Calu3 (cell line): ENCODE results near the gene SELPLG. TPM values are rescaled to one million over a fixed set of nuclear protein-coding genes. Genes with fewer than 3 reads are reported as not detected.
A peak's percentile ranks its signal among the peaks of the same experiment; 100 is the strongest.
"Not testable (repeated sequence)": the region's sequence is repeated elsewhere in the genome, so short reads cannot be mapped to it uniquely, and the experiment has no call there.

ENCODE experiments used
- BruUV-seq: library from RNA; stranded (reverse); fragments of 400-500 nt; replicated peaks from 2 replicates; lab custom pipeline; 2021; lab: Mats Ljungman, UMichigan
- CTCF ChIA-PET: fragments of 300-600 bp; sonication (Branson Sonifier 250); formaldehyde crosslinking; loops from one replicate; lab custom pipeline; 2022; ENCODE audit warnings: antibody characterized with exemption; lab: Charles Lee
- DNase-seq: peaks from one replicate; pipeline ENCODE4 v3.0.0; 2022
- H3K27ac Mint-ChIP-seq: one replicate; pipeline ENCODE4 v1.8.0; 2022; ENCODE audit warnings: mixed read lengths; ENCODE audit not compliant: unreplicated experiment
- H3K27me3 Mint-ChIP-seq: one replicate; pipeline ENCODE4 v1.8.0; 2022; ENCODE audit warnings: mixed read lengths; ENCODE audit not compliant: unreplicated experiment
- H3K36me3 Mint-ChIP-seq: one replicate; pipeline ENCODE4 v1.8.0; 2022; ENCODE audit warnings: mild to moderate bottlenecking, moderate library complexity, mixed read lengths; ENCODE audit not compliant: insufficient read depth, unreplicated experiment
- H3K4me1 Mint-ChIP-seq: one replicate; pipeline ENCODE4 v1.8.0; 2022; ENCODE audit warnings: mild to moderate bottlenecking, low read depth, mixed read lengths; ENCODE audit not compliant: unreplicated experiment
- H3K4me3 Mint-ChIP-seq: one replicate; pipeline ENCODE4 v1.8.0; 2022; ENCODE audit warnings: mild to moderate bottlenecking, low read depth, moderate library complexity, mixed read lengths; ENCODE audit not compliant: unreplicated experiment
- H3K9me3 Mint-ChIP-seq: one replicate; pipeline ENCODE4 v1.8.0; 2022; ENCODE audit warnings: low read depth, mixed read lengths; ENCODE audit not compliant: unreplicated experiment
- intact Hi-C: fragments of 100-400 bp; cut with micrococcal nuclease; formaldehyde crosslinking; loops from one replicate; pipeline ENCODE4 v1.10.0; 2022; ENCODE audit not compliant: unreplicated experiment
- total RNA-seq: library from RNA; stranded (reverse); gene quantifications from 2 replicates; pipeline ENCODE4 v1.2.3, GENCODE V29; 2022
- TF ChIP-seq, protein P1 (sequence below): fragments of 200-600 bp; IDR thresholded peaks from one replicate; pipeline ENCODE4 v1.8.0; 2022; ENCODE audit warnings: antibody characterized with exemption; ENCODE audit not compliant: unreplicated experiment

SELPLG gene
- total RNA-seq, 1 experiment from 2014 or later = 0.76 TPM

DNA sequence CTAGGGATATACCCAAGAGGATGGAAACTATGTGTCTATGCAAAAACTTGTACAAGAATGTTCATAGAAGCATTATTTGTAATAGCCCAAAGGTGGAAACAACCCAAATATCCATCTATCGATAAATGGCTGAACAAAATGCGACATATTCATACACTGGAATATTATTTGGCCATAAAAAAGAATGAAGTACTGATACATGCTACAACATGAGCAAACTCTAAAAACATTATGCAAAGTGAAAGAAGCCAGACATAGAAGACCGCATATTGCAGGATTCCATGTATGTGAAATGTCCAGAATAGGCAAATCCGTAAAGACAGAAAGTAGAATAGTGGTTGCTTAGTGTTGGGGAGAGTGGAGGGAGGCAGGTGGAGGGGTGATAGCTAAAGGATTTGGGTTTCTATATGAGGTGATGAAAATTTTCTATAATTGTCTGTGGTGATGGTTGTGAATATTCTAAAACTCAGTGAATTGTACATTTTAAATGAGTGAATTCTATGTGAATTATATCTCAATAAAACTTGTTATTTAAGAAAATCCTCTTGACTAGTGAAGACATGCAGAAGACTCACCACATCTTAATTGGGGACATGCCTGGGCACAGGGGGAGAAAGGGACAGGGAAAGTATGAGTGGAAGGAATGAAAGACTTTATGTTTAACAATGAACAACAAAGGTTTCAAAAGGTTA lies 29.8 kb upstream of the SELPLG start:
- no peak overlapping the region for H3K4me3 Mint-ChIP-seq
- TF ChIP-seq, protein P1, sequence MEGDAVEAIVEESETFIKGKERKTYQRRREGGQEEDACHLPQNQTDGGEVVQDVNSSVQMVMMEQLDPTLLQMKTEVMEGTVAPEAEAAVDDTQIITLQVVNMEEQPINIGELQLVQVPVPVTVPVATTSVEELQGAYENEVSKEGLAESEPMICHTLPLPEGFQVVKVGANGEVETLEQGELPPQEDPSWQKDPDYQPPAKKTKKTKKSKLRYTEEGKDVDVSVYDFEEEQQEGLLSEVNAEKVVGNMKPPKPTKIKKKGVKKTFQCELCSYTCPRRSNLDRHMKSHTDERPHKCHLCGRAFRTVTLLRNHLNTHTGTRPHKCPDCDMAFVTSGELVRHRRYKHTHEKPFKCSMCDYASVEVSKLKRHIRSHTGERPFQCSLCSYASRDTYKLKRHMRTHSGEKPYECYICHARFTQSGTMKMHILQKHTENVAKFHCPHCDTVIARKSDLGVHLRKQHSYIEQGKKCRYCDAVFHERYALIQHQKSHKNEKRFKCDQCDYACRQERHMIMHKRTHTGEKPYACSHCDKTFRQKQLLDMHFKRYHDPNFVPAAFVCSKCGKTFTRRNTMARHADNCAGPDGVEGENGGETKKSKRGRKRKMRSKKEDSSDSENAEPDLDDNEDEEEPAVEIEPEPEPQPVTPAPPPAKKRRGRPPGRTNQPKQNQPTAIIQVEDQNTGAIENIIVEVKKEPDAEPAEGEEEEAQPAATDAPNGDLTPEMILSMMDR = no peak
- H3K36me3 Mint-ChIP-seq = peaks cover 27% of the 10 kb centered on the region
- BruUV-seq = no TSS peak
- intact Hi-C loops = loop anchor here (1.0 to 10.0 kb wide), 5 partner anchors 27 to 431 kb away; partner anchors contain the start of genes ALKBH2 and UNG
- CTCF ChIA-PET = interaction anchor here (0.6 to 1.9 kb wide), 2 partner anchors 140 to 194 kb away, joined by 3 to 16 read pairs; partner anchors contain the start of gene SSH1
- H3K27ac Mint-ChIP-seq = peak overlapping the region; percentile 19
- H3K4me1 Mint-ChIP-seq = peaks cover 26% of the 10 kb centered on the region
- H3K9me3 Mint-ChIP-seq = no peaks in the 10 kb centered on the region
- no peak for DNase-seq
- H3K27me3 Mint-ChIP-seq = no peaks in the 10 kb centered on the region

DNA sequence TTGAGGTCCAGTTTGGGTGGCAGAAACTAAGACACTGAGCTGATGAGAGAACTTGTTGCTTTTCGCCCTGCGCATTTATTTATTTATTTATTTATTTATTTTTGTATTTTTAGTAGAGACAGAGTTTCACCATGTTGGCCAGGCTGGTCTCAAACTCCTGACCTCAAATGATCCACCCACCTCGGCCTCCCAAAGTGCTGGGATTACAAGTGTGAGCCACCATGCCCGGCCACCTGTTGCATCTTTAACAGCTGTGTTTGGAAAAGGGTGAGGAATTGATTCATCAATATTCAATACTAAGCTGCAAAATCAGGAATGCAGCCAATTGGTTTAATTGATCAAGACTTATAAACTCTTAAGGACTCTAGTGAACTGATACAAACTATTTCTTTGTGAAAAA lies 24.4 kb upstream of the SELPLG start:
- not testable (repeated sequence) for DNase-seq
- H3K36me3 Mint-ChIP-seq = peaks cover 35% of the 10 kb centered on the region

DNA sequence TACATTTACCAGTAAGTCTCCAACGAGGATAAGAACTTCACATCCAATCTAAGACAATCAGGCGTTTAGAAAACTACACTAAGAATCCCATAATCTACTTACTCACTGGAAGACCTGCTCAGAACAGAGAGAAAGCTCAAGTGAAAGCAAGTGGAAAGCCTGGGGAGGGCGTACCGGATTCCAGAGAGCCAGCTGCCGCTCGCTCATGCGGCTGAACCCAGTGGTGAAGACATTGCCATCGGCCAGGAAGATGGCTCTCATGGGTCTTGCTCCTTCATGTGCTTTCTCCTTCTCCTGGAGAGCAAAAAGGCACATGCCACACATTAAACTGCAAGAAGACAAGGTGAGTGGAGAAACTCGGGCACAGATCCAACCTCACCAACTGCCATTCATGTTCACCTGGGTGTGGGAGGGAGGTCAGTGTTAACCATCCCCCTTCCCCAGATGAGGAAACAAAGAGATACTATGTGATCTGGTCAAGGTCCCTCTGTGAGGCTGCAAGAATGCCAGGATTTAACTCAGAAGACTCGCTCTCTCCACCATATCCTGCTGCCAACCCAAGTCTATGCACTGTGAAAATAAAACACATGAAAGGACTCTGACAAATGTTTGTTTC lies 23.5 kb upstream of the SELPLG start:
- peak overlapping the region; percentile 50 for H3K27ac Mint-ChIP-seq
- H3K4me1 Mint-ChIP-seq = peaks cover 18% of the 10 kb centered on the region
- H3K27me3 Mint-ChIP-seq = no peaks in the 10 kb centered on the region
- no peaks in the 10 kb centered on the region for H3K9me3 Mint-ChIP-seq
- no peak for DNase-seq
- CTCF ChIA-PET = no interaction called here
- BruUV-seq = no TSS peak
- H3K4me3 Mint-ChIP-seq = no peak overlapping the region
- TF ChIP-seq, protein P1 = no peak
- peaks cover 37% of the 10 kb centered on the region for H3K36me3 Mint-ChIP-seq
- intact Hi-C loops = no loop called here

More for the DNA sequence above, 24.4 kb upstream of the SELPLG start:
- H3K27me3 Mint-ChIP-seq, CTCF ChIA-PET, H3K27ac Mint-ChIP-seq, intact Hi-C loops, BruUV-seq, H3K4me3 Mint-ChIP-seq, H3K9me3 Mint-ChIP-seq: not testable (repeated sequence)
- H3K4me1 Mint-ChIP-seq = peaks cover 22% of the 10 kb centered on the region

DNA sequence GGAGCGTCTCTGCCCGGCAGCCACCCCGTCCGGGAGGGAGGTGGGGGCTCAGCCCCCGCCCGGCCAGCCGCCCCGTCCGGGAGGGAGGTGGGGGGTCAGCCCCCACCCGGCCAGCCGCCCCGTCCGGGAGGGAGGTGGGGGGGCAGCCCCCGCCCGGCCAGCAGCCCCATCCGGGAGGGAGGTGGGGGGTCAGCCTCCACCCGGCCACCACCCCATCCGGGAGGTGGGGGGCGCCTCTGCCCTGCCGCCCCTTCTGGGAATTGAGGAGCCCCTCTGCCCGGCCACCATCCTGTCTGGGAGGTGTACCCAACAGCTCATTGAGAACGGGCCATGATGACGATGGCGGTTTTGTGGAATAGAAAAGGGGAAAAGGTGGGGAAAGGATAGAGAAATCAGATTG lies 22.6 kb upstream of the SELPLG start:
- CTCF ChIA-PET = interaction anchor here (0.6 kb wide), 1 partner anchor 15 kb away, joined by 4 read pairs; no protein-coding TSS in a partner anchor
- H3K4me3 Mint-ChIP-seq, intact Hi-C loops, BruUV-seq, H3K27ac Mint-ChIP-seq, H3K27me3 Mint-ChIP-seq, DNase-seq, H3K9me3 Mint-ChIP-seq: not testable (repeated sequence)
- peaks cover 18% of the 10 kb centered on the region for H3K4me1 Mint-ChIP-seq
- peaks cover 45% of the 10 kb centered on the region for H3K36me3 Mint-ChIP-seq

DNA sequence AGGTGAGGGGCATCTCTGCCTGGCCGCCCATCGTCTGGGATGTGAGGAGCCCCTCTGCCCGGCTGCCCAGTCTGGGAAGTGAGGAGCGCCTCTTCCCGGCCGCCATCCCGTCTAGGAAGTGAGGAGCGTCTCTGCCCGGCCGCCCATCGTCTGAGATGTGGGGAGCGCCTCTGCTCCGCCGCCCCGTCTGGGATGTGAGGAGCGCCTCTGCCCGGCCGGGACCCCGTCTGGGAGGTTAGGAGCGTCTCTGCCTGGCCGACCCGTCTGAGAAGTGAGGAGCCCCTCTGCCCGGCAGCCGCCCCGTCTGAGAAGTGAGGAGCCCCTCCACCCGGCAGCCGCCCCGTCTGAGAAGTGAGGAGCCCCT lies 22.1 kb upstream of the SELPLG start:
- DNase-seq, H3K9me3 Mint-ChIP-seq, H3K27me3 Mint-ChIP-seq, H3K4me3 Mint-ChIP-seq, H3K27ac Mint-ChIP-seq, BruUV-seq, intact Hi-C loops: not testable (repeated sequence)
- H3K36me3 Mint-ChIP-seq = peaks cover 50% of the 10 kb centered on the region
- CTCF ChIA-PET = interaction anchor here (0.6 kb wide), 1 partner anchor 15 kb away, joined by 4 read pairs; no protein-coding TSS in a partner anchor
- peaks cover 18% of the 10 kb centered on the region for H3K4me1 Mint-ChIP-seq

DNA sequence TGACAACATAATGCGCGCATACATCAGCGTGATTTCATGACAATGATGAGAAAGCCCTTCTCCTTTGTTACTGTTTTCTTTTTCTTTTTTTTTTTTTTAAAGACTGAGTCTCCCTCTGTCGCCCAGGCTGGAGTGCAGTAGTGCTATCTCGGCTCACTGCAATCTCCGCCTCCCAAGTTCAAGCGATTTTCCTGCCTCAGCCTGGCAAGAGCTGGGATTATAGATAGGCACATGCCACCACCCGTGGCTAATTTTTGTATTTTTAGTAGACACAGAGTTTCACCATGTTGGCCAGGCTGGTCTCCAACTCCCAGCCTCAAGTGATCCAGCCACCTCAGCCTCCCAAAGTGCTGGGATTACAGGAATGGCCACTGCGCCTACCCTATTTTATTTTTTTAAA lies 20.9 kb upstream of the SELPLG start:
- H3K36me3 Mint-ChIP-seq = peaks cover 57% of the 10 kb centered on the region
- BruUV-seq = not testable (repeated sequence)

More for the DNA sequence above, 20.9 kb upstream of the SELPLG start:
- CTCF ChIA-PET = interaction anchor here (0.7 kb wide), 1 partner anchor 178 kb away, joined by 6 read pairs; no protein-coding TSS in a partner anchor
- H3K27me3 Mint-ChIP-seq, DNase-seq, intact Hi-C loops, H3K27ac Mint-ChIP-seq, H3K9me3 Mint-ChIP-seq, H3K4me3 Mint-ChIP-seq: not testable (repeated sequence)
- peaks cover 18% of the 10 kb centered on the region for H3K4me1 Mint-ChIP-seq
